KMS-11 (cell line): ENCODE data around the gene UBTF.

ENCODE experiments used
- H2AFZ ChIP-seq: fragments of 200-600 bp; sonication (generic); 2 replicates; pipeline ENCODE4 v1.6.1; 2016; ENCODE audit warnings: antibody characterized with exemption, mixed run types, low read depth
- H3K27ac ChIP-seq: fragments of 200-600 bp; sonication (generic); 2 replicates; pipeline ENCODE4 v1.6.1; 2016; ENCODE audit warnings: mild to moderate bottlenecking, mixed run types
- H3K27me3 ChIP-seq: fragments of 200-600 bp; sonication (generic); 2 replicates; pipeline ENCODE4 v1.6.1; 2017; ENCODE audit warnings: mild to moderate bottlenecking, low read depth, mixed run types, moderate library complexity; ENCODE audit not compliant: insufficient read depth
- H3K36me3 ChIP-seq: fragments of 200-600 bp; sonication (generic); 2 replicates; pipeline ENCODE4 v1.6.1; 2017; ENCODE audit warnings: mild to moderate bottlenecking, mixed run types; ENCODE audit not compliant: insufficient read depth
- H3K4me1 ChIP-seq: fragments of 200-600 bp; sonication (generic); 2 replicates; pipeline ENCODE4 v1.6.1; 2016; ENCODE audit warnings: mild to moderate bottlenecking, low read depth, mixed run types; ENCODE audit not compliant: poor library complexity, severe bottlenecking
- H3K4me2 ChIP-seq: fragments of 200-600 bp; sonication (generic); 2 replicates; pipeline ENCODE4 v1.7.0; 2016; ENCODE audit warnings: mild to moderate bottlenecking, mixed run types
- H3K4me3 ChIP-seq: fragments of 200-600 bp; sonication (generic); IDR thresholded peaks from 2 replicates; pipeline ENCODE4 v1.6.1; 2017; ENCODE audit warnings: low read depth, low read length, mixed read lengths; ENCODE audit not compliant: insufficient read depth
- H3K79me2 ChIP-seq: fragments of 200-600 bp; sonication (generic); 2 replicates; pipeline ENCODE4 v1.6.1; 2016; ENCODE audit warnings: low read depth, mixed run types; ENCODE audit not compliant: insufficient read depth
- H3K9ac ChIP-seq: fragments of 200-600 bp; sonication (generic); 2 replicates; pipeline ENCODE4 v1.6.1; 2016; ENCODE audit warnings: mild to moderate bottlenecking, mixed run types
- H4K20me1 ChIP-seq: fragments of 200-600 bp; sonication (generic); 2 replicates; pipeline ENCODE4 v1.6.1; 2016; ENCODE audit warnings: mild to moderate bottlenecking, mixed run types; ENCODE audit not compliant: insufficient read depth
- CTCF ChIP-seq: fragments of 200-600 bp; sonication (generic); conservative IDR thresholded peaks from 2 replicates; pipeline ENCODE4 v1.6.1; 2017; ENCODE audit warnings: low read depth, mild to moderate bottlenecking, antibody characterized with exemption, low read length, moderate library complexity, mixed read lengths

The UBTF gene, protein sequence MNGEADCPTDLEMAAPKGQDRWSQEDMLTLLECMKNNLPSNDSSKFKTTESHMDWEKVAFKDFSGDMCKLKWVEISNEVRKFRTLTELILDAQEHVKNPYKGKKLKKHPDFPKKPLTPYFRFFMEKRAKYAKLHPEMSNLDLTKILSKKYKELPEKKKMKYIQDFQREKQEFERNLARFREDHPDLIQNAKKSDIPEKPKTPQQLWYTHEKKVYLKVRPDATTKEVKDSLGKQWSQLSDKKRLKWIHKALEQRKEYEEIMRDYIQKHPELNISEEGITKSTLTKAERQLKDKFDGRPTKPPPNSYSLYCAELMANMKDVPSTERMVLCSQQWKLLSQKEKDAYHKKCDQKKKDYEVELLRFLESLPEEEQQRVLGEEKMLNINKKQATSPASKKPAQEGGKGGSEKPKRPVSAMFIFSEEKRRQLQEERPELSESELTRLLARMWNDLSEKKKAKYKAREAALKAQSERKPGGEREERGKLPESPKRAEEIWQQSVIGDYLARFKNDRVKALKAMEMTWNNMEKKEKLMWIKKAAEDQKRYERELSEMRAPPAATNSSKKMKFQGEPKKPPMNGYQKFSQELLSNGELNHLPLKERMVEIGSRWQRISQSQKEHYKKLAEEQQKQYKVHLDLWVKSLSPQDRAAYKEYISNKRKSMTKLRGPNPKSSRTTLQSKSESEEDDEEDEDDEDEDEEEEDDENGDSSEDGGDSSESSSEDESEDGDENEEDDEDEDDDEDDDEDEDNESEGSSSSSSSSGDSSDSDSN

GRCh38 chr17:44219616-44220212, at the start of gene UBTF:
TSS of gene UBTF (minus strand) at chr17:44219675. CDS start at chr17:44218229, 1,446 bp downstream.
- Histone ChIP-seq H3K79me2 (peaks cover 48% of the 10 kb centered on the region), H3K4me1 (peaks cover 33% of the 10 kb centered on the region), H3K36me3 (peaks cover 9% of the 10 kb centered on the region; the same call in 1 of the 2 replicates), H3K27ac (peak within 1 kb of the TSS; percentile 96), H3K9ac (peak within 1 kb of the TSS; percentile 93), H3K4me2 (peak within 1 kb of the TSS; percentile 54), H3K4me3 (no peak within 1 kb of the TSS), H2AFZ (peak within 1 kb of the TSS; percentile 28; the same call in 1 of the 2 replicates), H4K20me1 (no peaks in the 10 kb centered on the region), H3K27me3 (no peaks in the 10 kb centered on the region)
- no peak for TF ChIP-seq CTCF

DNA sequence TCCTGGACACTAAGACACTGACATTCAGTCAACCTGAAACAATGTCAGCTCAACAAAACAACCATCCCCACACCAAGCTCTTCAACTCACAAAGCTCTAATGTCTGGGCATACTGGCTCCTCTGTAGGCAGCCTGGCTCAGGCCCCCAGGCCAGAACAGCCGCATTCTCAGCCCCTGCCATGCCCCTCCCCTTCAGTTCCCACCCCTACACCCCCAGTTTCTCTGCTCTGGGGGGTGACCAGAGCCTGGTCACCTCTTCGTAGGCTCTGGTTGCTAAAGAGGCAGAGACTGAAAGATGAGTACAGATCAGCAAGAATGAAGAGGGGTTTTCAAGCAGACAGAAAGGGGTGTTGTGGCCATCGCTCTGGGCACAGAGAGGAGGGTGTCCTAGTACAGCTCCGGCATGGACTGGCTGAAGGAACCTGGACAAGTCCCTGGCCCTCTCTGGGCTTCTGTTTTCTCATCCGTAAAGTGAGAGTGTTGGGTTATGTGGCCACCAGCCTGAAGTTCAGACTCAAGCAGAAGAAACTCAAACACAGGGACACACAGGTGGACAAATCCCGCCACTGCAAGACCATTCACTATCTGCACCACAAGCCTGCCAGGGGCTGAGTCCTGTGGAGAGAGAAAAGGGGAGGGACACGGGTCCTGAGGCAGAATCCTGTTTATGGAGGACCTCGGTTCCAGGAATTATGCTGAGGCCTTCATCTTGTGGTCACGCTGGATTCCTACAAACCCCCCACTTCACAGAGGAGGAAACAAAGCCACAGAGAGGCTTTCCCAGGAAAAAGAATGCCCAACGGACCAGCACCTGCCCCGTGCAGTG, 49.4 kb upstream of the UBTF start:
- H3K4me2 ChIP-seq, result no peak overlapping the region
- no peak overlapping the region for H2AFZ ChIP-seq
- no peaks in the 10 kb centered on the region for H3K79me2 ChIP-seq
- no peaks in the 10 kb centered on the region for H3K36me3 ChIP-seq
- peaks cover 28% of the 10 kb centered on the region for H3K27me3 ChIP-seq
- no peak overlapping the region for H3K4me3 ChIP-seq
- H3K27ac ChIP-seq, result no peak overlapping the region
- no peaks in the 10 kb centered on the region for H3K4me1 ChIP-seq
- H3K9ac ChIP-seq, result no peak overlapping the region
- no peak for TF ChIP-seq CTCF
- no peaks in the 10 kb centered on the region for H4K20me1 ChIP-seq

DNA sequence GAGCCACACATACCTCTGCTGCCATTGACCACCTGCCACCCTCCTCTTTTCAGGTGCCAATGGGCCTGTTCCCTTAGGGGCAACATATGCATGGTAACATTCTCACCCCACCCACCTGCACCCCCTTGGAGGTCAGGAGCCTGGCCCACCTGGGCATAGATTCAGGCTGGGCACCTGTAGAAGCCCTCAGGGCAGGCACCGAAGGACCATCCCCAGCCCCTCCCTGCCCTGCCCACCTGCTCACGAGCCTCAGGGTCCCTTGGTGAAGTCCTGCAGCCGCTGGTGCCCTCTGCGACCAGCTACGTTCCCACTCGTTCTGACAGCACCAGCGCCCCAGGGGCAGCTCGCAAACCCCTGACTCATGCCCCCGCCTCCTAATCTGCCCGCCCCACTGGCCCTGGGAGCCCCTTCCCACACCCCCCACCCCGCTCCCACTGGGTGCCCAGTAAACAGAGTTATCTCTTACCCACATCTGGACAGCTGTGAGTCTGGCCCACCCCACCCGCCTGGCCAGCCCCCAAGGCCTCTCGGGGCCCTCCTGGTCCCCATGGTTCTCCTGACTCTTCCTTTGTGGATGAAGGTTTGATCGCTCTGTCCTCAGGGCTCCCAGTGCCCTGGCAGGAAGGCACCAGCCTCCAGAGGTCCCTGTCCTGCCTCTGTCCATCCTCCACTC, 48.5 kb upstream of the UBTF start, which contains the start of gene SLC4A1:
TSS of gene SLC4A1 (minus strand) at position 318 of the 673 bp plus-strand sequence. CDS start 5,269 bp downstream, outside the sequence.
- H3K36me3 ChIP-seq, result no peaks in the 10 kb centered on the region
- no peak within 1 kb of the TSS for H3K9ac ChIP-seq
- H4K20me1 ChIP-seq, result no peaks in the 10 kb centered on the region
- no peak within 1 kb of the TSS for H3K27ac ChIP-seq
- peaks cover 30% of the 10 kb centered on the region for H3K27me3 ChIP-seq
- H3K4me2 ChIP-seq, result no peak within 1 kb of the TSS
- no peak within 1 kb of the TSS for H3K4me3 ChIP-seq
- no peak for TF ChIP-seq CTCF
- H3K79me2 ChIP-seq, result no peaks in the 10 kb centered on the region
- H2AFZ ChIP-seq, result no peak within 1 kb of the TSS
- no peaks in the 10 kb centered on the region for H3K4me1 ChIP-seq
